GM21576 (cell line): Measurements from ENCODE around the gene RNF150.
A peak's percentile ranks its signal among the peaks of the same experiment; 100 is the strongest.

Experiments used
- ATAC-seq: cut with Tn5 transposase; IDR thresholded peaks from one replicate; pipeline ENCODE4 v1.9.1; 2021; ENCODE audit warnings: mild to moderate bottlenecking, moderate library complexity; ENCODE audit not compliant: unreplicated experiment

The RNF150 gene

DNA sequence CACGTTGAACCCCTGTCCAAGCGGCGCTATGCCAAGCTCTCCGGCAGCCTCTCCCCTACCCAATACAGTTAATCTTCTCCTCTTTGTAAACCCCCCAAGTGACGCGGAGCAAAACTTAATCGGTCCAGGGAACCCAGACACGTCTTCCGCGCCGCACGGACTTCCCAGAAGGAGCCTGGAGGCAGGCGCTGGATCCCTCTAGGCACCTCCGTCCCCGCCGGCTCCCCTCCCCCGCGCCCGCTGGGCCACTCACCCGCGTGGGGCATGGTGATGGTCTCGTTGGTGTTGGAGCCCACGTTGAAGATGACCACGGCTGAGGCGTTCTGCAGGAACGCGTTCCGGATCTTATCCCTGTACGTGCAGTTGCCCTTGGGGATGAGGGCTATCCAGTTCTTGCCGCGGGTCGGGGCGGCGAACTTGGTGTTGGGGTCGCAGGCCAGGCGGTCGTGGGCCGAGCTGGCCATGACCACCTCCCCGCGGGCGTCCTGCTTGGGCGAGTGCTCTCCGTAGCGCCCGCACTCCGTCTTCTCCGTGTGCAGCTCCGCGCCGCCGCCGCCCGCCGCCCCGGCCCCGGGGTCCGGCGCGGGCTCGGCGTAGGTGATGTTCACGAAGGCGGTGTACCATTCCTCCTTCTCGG, 1.1 kb downstream of the RNF150 start:
- ATAC-seq, result peak; percentile 15

DNA sequence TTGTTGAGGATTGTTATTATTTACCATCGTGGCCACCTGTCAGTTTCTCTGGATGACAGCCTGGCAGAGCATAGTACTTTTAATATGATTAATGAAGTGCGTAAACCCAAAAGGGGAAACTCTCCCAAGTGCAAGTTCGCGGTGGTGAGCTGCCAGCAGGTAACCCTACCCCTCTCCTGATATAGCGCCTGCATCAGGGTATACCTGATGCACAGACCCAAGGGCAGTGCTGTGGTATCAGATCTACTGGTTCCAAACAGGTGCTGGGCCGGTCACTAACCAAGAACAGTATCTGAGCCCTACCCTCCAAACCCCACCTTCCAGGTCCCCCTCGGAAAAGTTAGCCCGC, 1.6 kb downstream of the RNF150 start:
- no peak for ATAC-seq

DNA sequence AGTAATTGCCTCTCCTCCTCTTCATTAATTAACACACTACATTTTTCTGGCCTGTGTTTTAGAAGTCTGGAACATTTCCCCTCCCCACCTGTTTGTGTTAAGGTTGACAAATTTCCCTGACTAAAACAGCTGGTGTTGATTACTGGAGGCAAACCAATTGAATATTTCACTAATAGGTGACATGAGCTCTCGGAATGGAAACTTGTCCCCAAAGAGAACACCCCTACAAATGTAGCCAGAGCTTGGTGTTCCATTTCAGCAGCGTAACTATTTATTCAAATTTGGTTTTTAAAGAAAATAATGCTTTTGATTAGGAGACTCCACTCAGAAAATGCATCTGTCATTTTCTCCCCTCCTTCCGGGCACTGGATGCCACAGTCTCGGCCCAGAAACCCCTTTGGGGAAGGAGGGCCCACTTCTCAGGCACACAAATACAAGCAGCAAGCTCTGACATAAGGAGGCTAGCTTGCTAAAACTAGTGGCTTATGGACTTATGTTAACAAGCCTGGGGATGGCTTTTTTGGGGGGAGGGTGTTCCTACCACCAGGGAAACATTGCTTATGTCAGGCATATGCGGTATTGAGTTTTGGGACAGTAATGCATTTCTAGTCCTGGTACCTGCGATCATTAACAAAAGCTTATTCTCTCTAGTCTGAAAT, 2.2 kb downstream of the RNF150 start:
- no peak for ATAC-seq

DNA sequence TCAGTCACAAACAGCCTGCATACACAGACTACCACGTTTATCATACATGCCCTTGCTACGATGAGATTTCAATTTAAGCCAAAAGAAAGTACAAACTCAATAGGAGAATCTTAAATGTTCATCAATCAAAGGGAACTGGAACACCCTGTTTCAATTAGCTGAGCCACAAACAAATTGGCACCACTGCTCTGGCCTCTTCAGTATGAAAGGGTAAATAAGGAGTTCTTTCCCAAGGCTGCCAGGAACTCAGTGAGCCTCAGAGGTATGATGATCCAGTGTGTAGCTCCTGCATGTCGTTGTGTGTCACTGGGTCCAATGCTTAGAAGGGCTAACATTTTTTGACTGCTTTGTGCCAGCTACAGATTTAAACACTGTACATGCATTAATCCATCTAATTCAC, 5.4 kb downstream of the RNF150 start:
- no peak for ATAC-seq

DNA sequence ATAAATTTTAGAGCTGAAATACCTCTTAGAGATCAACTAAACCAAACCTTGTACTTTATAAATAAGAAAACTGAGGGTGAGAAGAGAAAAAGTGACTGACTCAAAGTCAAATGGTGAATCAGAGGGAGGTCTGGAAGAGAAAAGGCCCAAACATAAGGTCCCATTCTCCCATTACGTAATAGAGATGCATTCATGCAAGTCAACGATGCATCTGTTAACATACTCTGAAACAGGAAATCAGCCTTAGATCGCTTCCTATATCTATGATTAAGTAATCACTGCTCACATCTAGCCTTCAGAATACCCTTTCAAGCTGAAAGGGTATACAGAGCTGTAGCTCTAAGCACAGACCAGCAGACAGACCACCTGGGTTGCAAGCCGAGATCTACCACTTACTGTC, 6.5 kb downstream of the RNF150 start:
- ATAC-seq, result no peak

DNA sequence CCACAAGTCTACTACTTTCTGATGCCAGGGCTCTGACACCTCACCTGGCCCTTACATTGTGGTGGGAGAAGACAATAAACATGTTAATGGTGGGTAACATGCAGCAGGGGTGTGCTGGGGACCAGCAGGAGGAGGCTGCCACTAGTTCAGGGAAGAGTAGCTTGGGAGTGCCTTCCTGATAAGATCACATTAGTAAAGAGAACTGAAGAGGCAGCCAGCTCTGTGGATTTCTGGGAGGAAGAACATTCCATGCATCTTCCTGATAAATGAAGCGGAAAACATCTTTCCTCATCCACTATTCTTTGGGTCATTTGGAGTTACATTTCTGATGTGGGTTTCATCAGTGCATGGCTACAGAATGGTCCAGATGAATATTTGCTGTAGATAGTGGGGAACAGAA, 9.0 kb downstream of the RNF150 start:
- ATAC-seq, result no peak

DNA sequence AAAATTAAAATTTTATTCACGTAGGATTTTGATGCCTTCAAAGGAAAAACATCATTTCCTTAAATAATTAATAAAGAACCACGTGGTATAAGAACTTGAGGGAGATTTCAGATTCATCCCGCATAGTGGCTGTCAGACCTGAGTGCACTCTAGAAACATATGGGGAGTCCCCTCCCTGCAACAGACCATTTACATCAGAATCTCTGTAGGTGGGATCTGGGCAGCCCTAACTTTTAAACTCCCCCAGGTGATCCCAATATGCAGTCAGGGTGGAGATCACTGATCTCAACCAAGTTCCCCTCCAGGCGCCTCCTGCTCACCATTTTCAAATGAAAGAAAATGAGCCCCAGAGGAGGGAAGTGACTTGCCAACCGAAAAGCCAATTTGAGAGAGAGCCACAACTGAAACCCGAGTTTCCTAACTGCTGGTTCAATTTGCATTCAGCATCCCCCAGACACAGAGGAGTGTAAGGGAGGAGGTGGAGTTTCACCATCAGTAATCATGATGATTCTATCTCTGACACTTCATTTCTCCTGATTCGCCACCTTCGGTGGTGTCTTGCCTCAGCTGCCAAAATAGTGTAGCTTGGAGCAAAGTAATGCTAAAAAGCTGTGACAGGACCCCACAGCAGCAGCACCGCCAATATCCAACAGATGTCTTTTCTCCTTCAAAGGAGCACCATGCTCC, 11.4 kb downstream of the RNF150 start:
- no peak for ATAC-seq

DNA sequence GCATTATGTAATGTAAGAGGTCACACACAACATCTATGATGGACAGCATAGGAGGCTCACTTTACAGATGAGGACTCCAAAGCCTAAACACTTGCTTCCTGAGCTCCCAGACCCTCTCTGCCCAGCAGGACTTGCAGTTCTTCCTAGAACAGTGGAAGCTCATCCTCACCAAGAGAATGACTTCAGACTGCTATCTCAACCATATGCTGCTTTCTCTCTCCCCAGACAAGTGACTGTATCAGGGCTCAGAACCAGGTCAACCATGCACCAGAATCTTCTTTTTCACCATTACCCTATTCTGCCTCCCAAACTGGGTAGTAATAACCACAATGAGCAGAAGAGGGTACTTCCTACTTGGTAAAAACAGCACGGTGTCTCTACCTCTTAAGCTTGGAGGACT, 12.2 kb downstream of the RNF150 start:
- no peak for ATAC-seq

DNA sequence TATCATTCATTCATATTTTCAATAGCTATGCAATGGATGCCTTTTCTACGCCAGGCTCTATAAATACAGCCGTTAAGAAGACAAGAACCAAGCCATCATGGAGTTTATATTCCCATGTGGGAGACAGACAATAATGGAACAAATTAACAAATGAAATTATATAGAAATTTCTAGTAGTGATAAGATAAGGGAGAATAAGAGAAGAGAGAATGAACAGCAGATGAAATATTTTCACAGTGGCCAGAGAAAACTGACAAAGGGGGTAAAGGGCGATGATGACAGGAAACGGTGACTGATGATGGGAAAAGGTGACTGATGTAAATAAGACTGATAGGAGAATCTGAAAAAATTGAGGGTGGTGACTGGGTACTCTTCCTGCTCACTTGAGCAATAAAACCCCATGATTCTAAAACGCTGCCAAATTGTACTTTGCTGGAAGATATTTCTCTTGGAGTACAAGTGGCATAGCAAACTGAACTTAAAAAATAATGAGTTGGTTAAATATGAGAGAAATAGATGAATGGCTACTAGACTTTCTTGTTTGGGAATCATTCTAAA, 13.2 kb downstream of the RNF150 start:
- no peak for ATAC-seq

DNA sequence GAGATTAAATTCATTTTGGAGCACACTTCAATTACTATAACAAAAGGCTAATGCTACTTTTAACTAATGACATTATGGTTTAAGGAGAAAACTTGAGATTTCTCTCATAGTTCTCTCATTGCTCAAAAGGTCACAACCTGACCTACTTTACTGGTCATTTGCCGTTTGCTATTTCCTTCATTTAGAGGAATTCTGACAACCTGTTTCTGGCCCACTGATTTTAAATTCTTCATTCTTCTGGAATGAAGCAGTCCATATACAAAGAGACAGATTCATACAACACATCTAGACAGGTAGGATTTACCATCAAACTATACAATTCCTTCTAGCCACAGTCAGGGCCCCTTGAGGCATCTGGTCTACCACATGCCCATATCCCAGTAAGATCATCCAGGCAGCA, 14.2 kb downstream of the RNF150 start:
- ATAC-seq, result no peak

DNA sequence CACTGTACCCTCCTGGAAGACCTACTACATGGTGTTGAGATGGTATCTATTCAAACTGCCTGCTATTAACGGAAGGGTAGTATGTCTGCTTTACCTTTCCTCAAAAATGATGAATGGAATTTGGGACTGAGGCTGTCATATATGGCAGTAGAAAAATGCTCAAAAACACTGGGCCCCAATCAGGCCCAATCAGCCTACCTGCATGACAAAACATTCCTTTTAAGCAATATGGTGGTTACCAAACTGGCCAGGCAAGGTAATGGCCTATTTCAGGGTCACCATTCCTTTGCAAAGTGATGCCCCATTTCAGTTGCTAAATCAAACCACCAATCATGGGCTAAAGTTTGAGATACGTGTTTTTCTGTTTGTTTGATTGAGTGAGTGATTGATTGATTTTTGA, 14.9 kb downstream of the RNF150 start:
- ATAC-seq, result no peak

DNA sequence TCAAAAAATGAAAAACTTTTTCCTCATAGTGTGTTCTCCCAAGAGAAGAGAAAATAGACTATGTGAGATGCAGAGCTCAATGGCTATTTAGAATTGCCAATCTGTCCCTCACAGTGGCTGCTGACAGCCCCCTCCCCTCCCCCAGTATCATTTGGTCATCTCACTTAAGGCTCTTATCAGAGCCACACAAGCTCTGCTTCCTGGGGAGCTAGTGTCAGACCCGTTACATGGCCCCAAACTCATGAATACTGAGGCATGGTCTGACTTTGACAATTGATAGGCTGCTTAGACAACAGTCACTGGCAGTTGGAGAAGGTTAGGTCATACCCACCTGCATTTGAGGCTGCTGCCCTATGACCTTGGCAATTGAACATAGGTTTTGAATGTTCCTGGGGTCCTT, 15.3 kb downstream of the RNF150 start:
- ATAC-seq, result no peak

DNA sequence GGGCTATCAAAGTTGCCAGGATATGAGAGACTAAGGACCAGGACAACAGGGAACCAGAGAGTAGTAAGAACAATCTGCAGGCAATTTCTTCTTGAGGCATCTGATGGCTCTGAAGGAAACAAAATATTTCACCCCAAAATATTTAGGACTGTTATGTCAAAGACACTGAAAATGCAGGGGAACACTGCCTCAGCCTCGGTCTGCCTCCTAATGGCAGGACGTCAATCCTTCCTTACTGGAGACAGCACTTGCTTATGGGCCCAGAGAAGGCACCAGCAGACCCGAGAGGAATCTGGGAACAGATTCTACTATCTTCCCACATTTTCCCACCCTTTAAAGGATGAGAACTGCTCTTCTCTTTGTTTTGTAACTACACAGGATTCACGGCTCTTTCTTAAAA, 23.3 kb downstream of the RNF150 start:
- no peak for ATAC-seq

DNA sequence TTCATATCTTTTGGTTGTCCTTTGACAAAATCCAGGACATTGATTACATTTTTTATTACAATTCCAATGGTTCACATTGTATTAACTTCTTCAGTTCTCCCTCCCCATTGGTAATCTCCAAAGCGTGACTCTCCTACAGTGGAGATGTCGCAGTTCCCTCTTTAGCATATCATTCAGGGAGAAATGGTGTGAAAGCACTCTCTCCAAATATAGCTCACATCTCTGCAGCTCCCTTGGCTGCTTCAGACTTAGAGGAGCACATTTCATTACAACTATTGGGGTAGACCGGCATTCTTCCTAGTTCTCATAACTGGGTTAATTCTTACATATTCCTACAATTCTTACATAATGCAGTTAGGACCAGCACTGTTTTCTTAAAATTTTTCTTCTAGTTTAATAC, 25.3 kb downstream of the RNF150 start:
- no peak for ATAC-seq

DNA sequence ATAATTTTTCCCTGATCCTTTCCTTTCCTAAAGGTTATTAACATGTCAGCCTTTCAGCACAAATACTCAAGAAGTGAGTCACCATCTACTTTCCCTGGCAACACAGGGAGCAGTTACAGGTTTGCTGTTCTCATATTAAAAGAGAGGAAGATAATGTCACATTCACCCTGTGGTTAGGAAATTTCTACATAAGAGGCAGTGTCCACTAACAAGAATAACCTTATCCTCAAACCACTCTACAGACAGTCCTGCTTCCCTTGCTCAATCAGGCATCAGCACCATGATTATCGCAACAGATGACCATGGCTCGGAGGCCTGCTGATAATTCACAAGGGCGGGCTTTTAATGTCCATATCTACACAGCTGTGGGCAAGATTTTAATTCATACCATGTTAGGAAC, 30.9 kb downstream of the RNF150 start:
- no peak for ATAC-seq

DNA sequence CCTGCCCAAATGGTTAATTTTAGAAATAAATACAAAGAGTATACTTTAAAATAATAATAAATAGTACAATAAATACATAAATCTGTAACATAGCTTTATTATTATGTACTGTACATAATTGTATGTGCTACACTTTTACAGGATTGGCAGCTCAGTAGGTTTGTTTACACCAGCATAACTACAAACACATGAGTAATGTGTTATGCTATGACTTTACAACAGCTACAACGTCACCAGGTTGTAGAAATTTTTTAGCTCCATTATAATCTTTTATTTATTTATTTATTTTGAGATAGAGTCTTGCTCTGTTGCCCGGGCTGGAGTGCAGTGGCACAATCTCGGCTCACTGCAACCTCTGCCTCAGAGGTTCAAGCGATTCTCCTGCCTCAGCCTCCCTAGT, 31.8 kb downstream of the RNF150 start:
- ATAC-seq, result no peak

DNA sequence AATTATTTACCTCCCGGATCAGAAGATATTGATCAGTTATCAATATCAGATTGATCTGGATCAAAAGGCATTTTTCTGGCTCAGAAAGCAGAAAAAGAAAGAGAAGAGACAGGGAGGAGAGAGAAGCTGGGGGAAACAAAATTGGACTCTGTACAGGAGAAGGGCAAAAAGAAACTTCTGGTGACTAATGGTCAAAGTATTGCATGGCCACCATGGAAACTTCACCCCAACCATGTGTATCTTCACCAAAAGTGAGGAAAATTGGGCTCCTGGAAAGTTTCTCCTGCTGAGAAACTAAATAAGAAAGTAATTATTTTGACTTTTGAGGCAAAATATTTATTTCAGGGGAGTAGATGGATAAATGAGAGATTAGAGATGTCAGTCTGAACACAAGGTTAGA, 33.9 kb downstream of the RNF150 start:
- ATAC-seq, result no peak

DNA sequence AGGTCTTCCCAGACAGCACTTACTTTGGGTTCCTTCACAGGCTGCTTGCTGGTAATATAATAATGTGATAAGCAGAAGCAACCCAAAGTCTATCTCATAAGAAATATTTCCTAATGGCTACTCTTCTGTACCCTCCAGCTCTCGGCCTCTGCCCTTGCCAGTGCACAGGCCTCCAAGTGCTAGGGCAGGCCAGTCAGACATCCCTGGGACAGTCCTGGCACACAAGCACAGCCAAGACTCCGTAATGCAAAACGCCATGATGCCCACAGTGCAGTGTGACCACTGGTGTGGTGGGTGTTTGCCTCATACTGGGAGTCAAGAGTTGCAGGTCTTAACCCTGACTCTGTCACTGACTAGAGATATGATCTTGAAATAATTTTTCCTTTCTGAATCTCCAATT, 35.1 kb downstream of the RNF150 start:
- no peak for ATAC-seq

DNA sequence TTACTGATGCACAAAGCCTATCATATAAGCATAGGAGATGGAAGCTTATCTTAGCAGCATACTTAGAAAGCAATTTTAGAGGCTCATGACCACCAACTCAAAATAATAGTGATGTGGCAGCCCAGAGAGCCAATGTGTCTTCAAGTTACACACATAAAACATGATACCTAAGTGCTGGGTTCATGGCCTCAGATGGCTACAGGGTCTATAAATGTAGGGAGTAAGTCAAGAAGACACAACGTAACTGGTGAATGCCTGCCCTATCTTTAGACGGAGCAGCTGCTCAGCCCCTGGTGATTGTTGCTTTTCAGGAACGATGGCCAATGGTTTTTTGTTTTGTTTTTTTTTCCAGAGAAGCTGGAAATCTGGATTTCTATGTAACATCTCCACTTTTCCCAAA, 42.8 kb downstream of the RNF150 start:
- ATAC-seq, result no peak

DNA sequence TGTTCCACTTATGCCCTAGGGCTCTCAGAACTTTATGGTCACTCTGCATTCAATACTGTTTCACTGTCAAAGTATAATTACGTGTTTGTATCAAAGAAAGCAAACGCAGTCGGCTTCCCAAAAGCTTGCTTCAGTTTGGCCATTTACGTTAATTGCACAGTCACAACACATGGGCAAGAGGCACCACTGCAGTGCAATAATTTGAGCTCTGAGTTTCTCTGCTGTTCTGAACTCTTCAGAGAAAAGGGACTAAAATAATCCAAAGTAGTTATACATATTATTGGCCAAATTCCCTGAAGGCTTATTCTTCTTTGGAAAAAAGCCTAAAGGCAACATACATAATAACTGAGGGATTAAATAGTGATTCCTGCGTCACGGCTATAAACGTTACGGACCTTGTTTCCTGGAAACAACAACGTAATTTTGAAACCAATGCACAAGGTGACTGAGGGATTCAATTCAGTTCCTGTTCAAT, 51.3 kb downstream of the RNF150 start:
- ATAC-seq, result no peak

DNA sequence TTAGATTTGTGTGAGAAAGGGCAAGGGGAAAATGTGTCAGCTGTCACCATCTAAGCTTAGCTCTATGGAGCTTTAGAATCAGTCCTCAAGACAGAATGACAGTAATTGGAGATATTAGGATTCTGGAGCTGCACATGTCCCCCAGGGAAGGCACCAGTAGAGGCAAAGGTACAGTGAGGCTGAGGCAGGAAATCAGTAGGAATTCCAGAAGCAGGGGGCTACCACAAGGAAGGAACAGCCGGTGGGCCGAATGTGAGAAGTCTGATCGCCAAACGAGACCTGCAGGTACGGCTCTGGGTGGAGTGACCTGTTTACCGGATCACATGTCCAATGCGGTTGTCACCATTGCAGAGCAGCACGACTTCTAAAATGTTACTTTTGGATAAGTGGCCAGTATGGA, 52.6 kb downstream of the RNF150 start:
- ATAC-seq, result no peak

DNA sequence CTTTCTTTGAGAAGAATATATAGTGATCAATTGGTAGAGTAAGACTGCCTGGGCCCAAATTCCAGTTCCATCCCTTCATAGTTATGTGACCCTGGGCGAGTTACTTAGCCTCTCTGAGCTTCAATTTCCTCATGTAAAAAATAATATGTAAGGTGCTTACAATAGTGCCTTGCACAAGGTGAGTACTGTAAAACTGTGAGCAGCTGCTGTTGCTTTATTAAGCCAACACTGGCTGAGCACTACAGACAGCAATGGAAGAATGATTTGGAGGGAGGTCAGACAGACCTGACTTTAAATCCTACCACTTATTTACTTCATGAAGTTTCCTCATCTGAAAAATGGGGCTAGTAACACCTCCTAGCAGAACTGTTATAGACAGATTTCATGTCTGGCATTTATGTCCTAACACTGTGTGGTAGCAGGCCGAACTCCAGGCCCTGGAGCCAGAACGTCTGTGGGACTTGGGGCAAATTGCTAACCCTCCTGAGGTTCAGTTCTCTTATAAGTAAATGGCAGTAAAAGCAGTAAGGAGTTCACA, 53.8 kb downstream of the RNF150 start:
- no peak for ATAC-seq
